Lower lobe of right lung (tissue), 2 donors: ENCODE results near the gene IPO4. TPM values are rescaled to one million over a fixed set of nuclear protein-coding genes. Genes with fewer than 3 reads are reported as not detected.
A peak's percentile ranks its signal among the peaks of the same experiment; 100 is the strongest.
"Not testable (repeated sequence)": the region's sequence is repeated elsewhere in the genome, so short reads cannot be mapped to it uniquely, and the experiment has no call there.

Source experiments
- ATAC-seq, 2 donors: fragments of 200-7000 bp; cut with Tn5 transposase; one replicate each; pipeline ENCODE4 v1.9.1; 2020 to 2022; ENCODE audit warnings: mild to moderate bottlenecking in 2 of 2, moderate library complexity in 2 of 2
- DNase-seq: peaks from one replicate; pipeline ENCODE4 v3.0.0-alpha.2; 2020
- H3K27ac ChIP-seq: fragments of 200-600 bp; one replicate; pipeline ENCODE4 v1.8.0; 2022
- H3K27me3 ChIP-seq: fragments of 200-600 bp; one replicate; pipeline ENCODE4 v1.8.0; 2022; ENCODE audit warnings: low read depth
- H3K36me3 ChIP-seq: fragments of 200-600 bp; one replicate; pipeline ENCODE4 v1.8.0; 2022; ENCODE audit warnings: mild to moderate bottlenecking
- H3K4me1 ChIP-seq: fragments of 200-600 bp; one replicate; pipeline ENCODE4 v1.8.0; 2022
- H3K4me3 ChIP-seq: fragments of 200-600 bp; one replicate; pipeline ENCODE4 v1.8.0; 2022; ENCODE audit warnings: mild to moderate bottlenecking
- H3K9me3 ChIP-seq: fragments of 200-600 bp; one replicate; pipeline ENCODE4 v1.8.0; 2022
- CTCF ChIP-seq: fragments of 200-600 bp; IDR thresholded peaks from one replicate; pipeline ENCODE4 v1.8.0; 2022; ENCODE audit warnings: antibody characterized with exemption, mild to moderate bottlenecking
- intact Hi-C: fragments of 100-400 bp; cut with DNase I; formaldehyde crosslinking; loops from one replicate; pipeline ENCODE4 v1.11.0; 2022
- total RNA-seq: library from RNA; stranded (reverse); fragmentation: NEBNext Ultra II Directional; extraction: Animal tissue kit (Norgen Biotek cat#: 25700); gene quantifications from one replicate; pipeline ENCODE4 v1.2.1, GENCODE V29; 2021
- donor health status: DM: no; HTN: yes; CAD: no; lungs with severe emphysema.

Gene IPO4
- total RNA-seq, 1 donor from 2014 or later: 18.3 TPM

GRCh38 chr14:24219080-24219479 is 30.5 kb upstream of the IPO4 start:
- no peak for TF ChIP-seq CTCF
- intact Hi-C loops: no loop called here
- ATAC-seq (no peak), DNase-seq (no peak)
- H3K27me3 ChIP-seq: no peaks in the 10 kb centered on the region
- H3K27ac ChIP-seq: no peak overlapping the region
- peaks cover 19% of the 10 kb centered on the region for H3K4me1 ChIP-seq
- H3K4me3 ChIP-seq: no peak overlapping the region
- peaks cover 15% of the 10 kb centered on the region for H3K36me3 ChIP-seq
- H3K9me3 ChIP-seq: no peaks in the 10 kb centered on the region

- intact Hi-C loops, DNase-seq: not testable (repeated sequence)
Observed at GRCh38 chr14:24216876-24217275, 28.3 kb upstream of the IPO4 start.

GRCh38 chr14:24216345-24216699 is 27.7 kb upstream of the IPO4 start:
- intact Hi-C loops: no loop called here
- DNase-seq: no peak
- Histone ChIP-seq H3K9me3 (no peaks in the 10 kb centered on the region), H3K4me3 (peak overlapping the region; percentile 82), H3K36me3 (peaks cover 18% of the 10 kb centered on the region), H3K27me3 (no peaks in the 10 kb centered on the region), H3K4me1 (peaks cover 33% of the 10 kb centered on the region), H3K27ac (peak overlapping the region; percentile 92)
- TF ChIP-seq CTCF: no peak
- no peak for ATAC-seq

More at GRCh38 chr14:24216876-24217275, 28.3 kb upstream of the IPO4 start:
- ATAC-seq, H3K27me3 ChIP-seq, H3K4me3 ChIP-seq, H3K9me3 ChIP-seq, H3K27ac ChIP-seq: not testable (repeated sequence)
- Histone ChIP-seq H3K4me1 (peaks cover 33% of the 10 kb centered on the region), H3K36me3 (peaks cover 15% of the 10 kb centered on the region)

- intact Hi-C loops: no loop called here
- H3K27ac ChIP-seq: peak within 1 kb of the TSS; percentile 92
- no peaks in the 10 kb centered on the region for H3K27me3 ChIP-seq
- H3K4me3 ChIP-seq: peak within 1 kb of the TSS; percentile 82
- H3K4me1 ChIP-seq: peaks cover 33% of the 10 kb centered on the region
- peaks cover 24% of the 10 kb centered on the region for H3K36me3 ChIP-seq
- DNase-seq (peak; percentile 91), ATAC-seq (peak; percentile 86 to 88)
- no peaks in the 10 kb centered on the region for H3K9me3 ChIP-seq
- TF ChIP-seq CTCF: peak; percentile 60
Observed at GRCh38 chr14:24215495-24216344, 27.1 kb upstream of the IPO4 start, which contains the start of gene MDP1. Gene MDP1, minus strand, starts transcription at chr14:24216066. Its CDS starts 111 bp downstream, at chr14:24215955.

GRCh38 chr14:24213866-24214662 is 25.4 kb upstream of the IPO4 start:
- intact Hi-C loops: no loop called here
- Histone ChIP-seq H3K4me3 (peak overlapping the region; percentile 75), H3K27ac (peak overlapping the region; percentile 96), H3K36me3 (peaks cover 37% of the 10 kb centered on the region), H3K4me1 (peaks cover 33% of the 10 kb centered on the region), H3K9me3 (no peaks in the 10 kb centered on the region), H3K27me3 (no peaks in the 10 kb centered on the region)
- no peak for ATAC-seq
- TF ChIP-seq CTCF: no peak
- DNase-seq: no peak
